ENCODE data around the gene POU5F1.

Gene POU5F1

DNA sequence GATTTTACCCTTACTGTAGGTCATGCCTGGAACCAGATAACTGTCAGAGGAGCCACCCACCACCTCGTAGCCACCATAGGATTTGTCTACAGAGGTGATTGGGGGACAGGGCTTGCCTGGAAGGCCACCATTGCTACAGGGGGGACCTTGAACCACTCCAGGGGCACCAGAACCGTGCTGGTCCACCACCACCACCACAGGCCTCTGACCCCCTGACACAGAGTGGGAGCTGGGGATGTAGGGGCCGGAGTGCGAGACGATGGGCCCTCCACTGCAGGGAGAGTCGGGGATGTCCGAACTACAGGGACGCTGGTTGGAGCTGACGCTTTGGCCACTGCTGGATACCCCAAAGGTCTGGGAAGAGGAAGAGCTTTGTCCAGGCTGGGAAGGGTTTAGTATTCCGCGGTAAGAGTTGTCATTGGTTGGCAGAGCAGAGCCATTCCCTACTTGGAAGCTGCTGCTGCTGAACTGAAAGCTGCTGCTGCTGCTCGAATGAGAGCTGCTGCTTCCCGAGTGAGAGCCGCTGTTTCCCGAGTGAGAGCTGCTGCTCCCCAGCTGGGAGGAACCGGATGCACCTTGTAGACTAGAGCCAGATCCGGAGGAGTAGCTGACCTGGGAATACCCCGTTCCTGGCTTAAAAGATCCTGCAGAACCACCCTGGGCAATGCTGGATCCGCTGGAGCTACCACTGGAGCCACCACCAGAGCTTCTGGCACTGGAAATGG lies 53.7 kb downstream of the POU5F1 start:
- no peak for FAIRE-seq
- no peak for DNase-seq (ENCODE audit: low spot score)

DNA sequence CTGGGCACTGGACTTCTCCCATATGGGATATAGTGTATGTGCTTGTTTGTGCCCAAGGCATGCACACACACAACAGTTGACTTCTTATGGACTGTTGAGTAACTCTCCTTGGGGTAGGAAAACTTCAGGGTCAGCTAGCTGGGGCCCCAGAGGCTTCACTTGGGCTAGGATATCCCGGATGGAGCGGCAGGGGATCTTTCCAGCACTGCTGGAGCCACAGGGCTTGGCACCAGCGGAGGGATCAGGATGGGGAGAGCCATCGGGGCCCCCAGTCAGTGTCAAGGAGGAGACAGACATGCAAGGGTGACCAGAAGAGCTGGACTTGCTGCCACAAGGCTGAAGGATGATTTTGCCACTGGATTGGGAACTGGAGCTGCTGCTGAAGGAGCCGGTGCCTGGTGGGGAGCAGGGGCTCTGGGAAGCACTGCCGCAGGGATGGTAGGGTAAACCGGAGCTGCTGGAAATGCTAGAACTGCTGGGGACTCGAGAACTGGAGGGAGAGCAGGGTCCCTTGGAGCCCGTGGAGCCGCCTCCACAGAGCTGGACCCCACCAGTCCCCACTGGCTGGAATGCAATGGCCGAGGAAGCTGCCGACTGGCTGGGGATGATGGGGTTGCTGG lies 54.4 kb downstream of the POU5F1 start:
- FAIRE-seq, result no peak
- DNase-seq (ENCODE audit: low spot score), result no peak

DNA sequence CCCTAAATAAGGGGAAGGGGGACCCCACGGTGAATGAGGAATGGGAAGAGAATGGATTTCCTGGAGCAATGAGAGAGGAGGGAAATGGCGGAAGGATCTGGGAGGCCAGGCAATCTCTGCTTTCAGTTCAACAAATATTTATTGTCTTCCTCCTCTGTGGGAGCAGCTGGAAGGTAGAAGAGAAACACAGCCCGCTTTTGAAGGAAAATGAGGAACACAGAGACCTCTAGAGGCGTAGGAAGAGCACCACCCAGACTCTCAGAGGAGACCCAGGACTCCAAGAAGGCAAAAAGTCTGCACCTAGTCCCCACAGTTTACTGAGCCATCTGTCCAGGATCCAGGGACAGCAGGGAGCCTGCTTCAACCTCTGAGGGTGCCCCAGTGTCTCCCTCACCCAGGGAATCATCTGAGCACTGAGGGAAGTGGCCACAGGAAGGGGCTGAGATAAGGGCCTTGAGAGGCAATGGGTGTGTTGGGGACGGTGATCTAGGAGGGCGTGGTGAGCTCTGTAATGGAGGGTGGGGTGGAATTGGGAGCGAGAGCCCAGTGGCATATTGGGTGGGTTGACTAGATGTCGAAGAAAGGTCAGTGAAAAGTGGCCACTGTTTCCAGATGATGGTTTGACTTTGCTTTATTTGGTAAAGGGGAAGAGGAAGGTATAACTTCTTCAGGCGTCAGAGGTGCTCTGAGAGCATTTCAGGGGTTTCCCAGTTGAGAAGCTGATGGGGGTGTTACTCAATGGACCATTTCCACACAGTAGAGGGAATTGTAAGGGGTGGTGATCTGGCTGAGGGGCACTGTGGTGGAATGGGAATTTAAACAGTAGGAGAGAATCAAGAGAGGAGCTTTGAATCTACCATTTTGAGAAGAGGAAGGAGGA lies 55.3 kb downstream of the POU5F1 start:
- FAIRE-seq (peak; percentile 66), DNase-seq (ENCODE audit: low spot score) (peak; percentile 67)

DNA sequence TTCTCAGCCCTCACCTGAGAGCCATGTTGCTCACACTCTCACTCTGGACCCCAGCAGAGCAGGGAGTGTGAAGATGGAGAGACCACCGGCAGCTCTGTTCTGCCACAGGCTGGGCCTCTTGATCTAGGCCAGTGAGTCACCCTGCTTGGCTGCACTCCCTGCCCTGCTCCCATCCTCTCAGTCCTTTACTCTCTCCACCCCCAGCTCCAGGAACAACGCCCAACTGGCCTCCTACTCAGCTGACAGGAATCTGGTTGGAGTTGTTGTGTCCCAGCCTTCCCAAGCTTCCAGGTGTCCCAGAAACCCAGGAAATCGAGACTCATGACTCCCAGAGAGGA lies 56.0 kb downstream of the POU5F1 start, which contains the start of gene PSORS1C1:
PSORS1C1 (plus strand) TSS at position 260 of the 338 bp plus-strand sequence. CDS start 14,833 bp downstream, outside the sequence.
- peak; percentile 88 for DNase-seq (ENCODE audit: low spot score)

More for the DNA sequence above, 56.0 kb downstream of the POU5F1 start, which contains the start of gene PSORS1C1:
- peak; percentile 97 for FAIRE-seq
